CD4-positive, alpha-beta T cell treated with Interleukin-15 for 4 hours (primary cell): ENCODE data around the gene GBGT1.

ENCODE experiments used
- DNase-seq: peaks from one replicate; pipeline ENCODE4 v3.0.0-alpha.2; 2020; ENCODE audit warnings: low spot score

The GBGT1 gene

DNA sequence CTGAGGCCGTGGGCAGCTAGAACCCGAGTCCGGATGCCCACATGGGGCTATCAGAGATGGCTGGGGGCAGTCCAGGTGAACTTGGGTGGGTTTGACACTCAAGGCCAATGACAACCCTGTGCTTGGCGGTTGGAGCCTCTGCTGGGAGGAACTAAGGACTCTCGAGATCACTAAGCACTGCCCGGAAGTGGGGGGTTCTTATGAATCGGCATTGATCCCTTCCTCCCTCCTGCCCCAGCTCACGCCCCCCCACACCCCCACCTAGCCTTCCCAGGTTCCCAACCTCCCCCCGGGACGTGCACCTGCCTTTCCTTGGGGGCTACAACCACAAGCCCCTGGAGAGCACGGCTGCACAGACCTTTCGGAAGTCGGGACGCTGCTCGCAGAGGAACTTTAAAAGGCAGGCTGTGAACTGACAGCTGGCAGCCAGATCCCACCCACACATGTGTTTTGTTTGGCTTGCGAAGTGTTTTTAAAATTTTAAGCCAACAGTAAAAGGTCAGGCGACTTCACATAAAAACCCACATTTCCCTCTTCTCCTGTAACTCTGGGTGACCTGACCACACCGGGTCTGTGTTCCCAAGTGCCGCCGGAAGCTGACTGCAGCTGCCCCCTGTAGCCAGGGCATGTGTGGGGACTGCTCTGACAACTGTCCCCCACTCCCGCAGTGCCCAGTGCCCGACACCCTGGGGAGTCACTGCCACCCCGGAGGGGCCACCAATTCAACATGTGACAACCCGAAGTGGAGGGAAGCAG lies 37.6 kb downstream of the GBGT1 start:
- no peak for DNase-seq

DNA sequence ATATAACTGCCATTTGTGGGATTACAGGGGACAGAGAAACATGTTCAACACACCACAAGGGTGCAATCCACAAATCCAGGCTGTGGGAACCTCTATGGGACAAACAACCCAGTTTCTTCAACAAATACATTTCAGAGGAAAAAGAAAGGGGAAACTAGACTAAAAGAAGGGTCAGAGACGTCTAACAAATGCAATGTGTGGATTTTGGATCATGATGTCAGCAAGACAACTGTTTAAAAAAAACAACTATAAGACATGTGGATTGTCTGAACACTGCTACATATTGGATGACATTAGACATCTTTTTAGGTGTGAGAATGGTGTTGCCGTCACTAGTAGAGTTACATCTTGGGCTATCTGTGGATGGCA lies 38.8 kb downstream of the GBGT1 start:
- no peak for DNase-seq

DNA sequence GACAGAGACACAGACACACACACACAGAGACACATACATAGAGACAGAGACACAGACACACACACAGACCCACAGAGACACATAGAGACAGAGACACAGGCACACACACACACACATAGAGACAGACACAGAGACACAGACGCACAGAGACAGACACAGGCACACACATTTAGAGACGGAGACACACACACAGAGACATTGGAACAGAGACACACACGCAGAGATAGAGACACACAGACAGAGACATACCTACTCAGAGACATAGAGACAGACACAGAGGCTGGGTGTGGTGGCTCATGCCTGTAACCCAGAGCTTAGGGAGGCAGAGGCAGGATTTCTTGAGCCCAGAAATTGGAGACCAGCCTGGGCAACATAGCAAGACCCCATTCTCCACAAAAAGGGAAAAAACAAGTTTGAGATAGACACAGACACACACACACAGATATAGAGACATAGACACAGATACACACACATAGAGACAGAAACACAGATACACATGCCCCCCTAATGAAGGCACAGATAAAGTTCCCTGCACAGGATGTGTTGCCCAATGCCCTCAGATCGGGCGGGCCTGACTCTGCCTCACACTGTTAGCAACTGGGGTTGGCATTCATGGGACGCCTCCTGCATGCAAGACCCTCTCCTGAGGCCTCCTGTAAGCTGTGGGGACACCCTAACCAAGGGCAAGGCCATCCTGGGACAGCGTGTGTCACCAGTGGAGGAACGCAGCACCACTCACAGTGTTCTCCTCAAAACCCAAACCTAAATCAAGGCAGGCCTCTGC lies 39.4 kb downstream of the GBGT1 start:
- no peak for DNase-seq

DNA sequence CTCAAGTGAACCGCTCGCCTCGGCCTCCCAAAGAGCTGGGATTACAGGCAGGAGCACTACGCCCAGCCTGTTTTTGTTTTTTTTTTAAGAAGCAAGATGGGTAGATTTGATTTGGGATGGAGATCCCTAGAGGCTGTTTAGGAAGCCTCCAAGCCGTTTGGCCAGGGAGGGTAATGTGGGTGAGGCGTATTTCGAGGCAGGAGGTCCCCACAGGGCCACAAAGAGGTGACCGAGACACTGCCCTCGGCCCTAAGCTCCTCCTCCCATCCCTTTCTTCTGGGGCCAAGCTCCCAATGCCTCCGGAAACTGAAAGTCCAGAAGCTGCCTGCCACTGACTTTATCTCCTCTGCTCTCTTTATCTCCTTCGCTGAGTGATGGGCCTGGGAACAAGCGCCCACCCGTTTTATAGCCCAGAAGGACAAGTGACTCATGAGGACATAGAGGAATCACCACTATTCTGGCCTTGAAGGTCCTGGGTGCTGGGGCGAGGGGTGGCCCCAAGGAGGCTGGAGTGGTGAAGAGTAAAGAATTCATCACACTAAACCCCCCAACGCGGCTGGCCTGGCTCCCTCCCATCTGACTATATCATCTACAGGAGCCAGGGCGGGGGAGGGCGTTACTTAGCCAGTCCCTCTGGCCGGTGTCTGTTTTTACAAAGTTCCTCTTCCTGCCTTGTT lies 40.6 kb downstream of the GBGT1 start:
- no peak for DNase-seq

DNA sequence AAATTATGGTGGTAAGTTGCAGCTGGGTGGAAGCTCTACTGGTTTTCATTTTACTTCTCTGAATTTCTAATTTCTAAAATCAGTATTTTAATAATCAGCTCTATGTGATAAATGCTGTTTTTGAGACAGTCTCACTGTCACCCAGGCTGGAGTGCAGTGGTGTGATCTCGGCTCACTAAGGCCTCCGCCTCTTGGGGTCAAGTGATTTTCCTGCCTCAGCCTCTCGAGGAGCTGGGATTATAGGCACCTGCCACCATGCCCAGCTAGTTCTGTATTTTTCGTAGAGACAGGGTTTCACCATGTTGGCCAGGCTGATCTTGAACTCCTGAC lies 41.1 kb downstream of the GBGT1 start:
- no peak for DNase-seq

DNA sequence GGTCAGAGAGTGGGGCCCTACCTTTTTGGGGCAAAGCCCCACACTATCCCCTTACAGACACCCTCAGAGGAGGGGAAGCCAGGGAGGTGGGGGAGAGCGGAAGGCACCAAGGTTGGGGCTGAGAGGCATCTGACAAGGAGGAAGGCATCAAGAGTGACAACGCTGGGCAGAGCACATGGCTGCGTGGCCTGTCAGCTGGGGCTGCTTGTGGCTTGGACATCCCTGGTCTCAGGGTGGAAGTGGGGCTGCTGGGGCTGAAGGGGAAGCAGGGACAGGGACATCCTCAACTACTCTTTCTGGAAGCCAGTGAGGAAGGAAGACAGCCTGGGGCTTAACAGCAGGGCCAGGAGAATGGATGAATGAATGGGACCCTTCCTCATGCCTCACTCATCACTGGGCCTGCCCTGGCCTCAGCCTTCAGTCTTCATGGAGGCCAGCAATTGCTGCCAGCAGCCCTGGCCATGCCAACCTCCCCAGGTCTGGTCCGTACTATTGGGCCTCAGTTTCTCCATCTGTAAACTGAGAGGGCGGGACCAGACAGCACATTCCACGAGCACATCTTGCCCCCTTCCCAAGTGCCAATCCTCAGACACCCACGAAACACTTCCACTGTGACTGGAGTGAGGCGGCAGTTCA lies 41.7 kb downstream of the GBGT1 start:
- DNase-seq, result no peak

DNA sequence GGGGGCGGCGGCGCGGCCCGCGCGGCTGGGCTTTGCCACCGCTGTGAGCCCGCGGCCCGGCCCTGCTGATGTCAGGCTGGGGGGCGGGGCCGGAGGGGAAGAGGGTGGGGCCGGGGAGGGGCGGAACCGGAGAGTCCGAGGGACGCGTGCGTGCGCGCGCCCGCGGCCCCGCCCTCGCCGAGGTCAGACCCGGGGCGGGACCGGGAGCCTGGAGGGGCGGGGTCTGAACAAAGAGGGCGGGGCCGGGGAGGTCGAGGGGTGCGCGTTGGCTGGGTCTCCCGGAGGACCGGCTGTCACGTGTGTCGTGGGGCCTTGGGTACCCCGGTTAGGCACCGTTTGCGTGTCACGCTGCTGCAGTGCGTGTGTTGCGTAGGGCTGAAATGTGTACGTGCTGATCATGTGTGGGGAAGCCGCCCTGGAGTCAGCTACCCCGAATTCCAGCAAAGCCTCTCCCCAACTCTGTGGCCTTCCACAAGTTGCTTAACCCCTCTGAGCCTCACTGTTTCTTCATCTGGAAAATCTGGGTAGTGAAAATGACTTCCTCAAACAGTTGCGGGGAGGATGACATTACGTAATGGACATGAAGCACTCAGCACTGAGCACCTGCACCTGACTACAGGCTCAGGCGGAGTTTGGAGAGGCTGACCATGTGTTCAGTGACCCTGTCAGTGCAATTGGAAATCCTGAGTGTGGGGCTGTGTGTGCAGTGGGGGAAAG lies 42.4 kb downstream of the GBGT1 start, which contains the start of gene RALGDS:
Gene RALGDS (minus strand): TSS at position 43 of the 717 bp plus-strand sequence. CDS start 86 bp downstream, outside the sequence.
- peak; percentile 91 for DNase-seq

DNA sequence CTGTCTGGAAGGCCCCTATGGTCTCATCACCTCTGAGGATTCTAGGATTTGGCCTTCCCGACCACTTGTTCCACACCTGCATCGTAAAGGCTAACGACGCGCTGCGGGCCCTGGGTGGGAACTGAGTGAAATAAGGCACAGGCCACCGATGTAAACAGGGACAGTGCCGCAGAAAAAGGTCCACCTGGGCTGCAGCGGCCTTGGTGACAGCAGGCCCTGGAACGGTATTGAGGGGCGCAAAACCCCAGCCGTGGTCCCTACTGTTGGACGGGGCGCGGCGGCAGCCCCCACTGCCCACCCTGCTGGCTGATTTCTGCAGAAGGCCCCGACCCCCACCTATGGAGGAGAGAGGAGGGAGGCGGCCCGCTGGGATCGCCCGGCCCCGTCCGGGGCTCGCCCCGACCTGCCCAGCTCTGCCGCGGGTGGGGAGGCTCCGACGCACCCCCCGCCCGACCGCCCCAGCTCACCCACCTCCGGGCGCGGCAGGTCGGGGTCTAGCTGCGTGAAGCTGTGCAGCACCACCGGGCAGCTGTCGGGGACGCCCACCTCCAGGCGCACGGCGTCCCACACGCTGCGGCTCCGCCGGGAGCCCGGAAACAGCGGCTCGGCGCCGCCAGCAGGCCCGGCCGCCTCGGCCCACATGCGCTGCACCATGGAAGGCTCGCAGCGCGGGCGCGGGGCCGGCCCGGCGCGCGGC lies 43.1 kb downstream of the GBGT1 start:
- DNase-seq, result no peak

DNA sequence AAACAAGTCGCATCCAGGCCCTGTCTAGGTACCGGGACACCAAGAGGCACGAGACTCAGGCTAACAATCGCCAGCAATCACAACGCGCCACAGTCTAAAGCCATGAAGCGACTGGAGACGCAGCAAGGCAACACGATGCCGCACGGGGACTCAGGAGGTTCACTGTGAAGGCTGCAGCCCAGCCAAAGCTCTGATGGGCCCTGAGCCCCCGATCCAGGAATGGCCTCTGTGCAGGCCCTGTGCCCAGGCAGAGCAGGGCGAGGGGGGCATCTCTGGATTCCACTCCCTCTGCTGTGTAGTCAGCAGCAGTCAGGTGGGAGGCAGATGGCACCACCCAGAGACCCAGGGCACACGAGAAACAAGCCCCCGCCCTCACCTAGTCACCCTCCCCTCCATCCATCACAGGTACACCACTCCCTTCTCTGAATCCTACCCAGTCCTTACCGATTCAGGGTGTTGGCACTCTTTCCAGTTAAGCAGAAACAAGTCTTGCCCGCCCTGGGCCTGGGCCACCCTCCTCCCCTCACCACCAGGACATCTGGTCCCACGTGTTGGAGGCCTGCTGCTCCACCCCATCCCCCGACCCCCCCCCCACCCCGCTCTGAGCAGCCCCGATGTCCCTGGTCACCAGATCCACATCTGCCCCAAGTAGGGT lies 43.7 kb downstream of the GBGT1 start:
- no peak for DNase-seq

DNA sequence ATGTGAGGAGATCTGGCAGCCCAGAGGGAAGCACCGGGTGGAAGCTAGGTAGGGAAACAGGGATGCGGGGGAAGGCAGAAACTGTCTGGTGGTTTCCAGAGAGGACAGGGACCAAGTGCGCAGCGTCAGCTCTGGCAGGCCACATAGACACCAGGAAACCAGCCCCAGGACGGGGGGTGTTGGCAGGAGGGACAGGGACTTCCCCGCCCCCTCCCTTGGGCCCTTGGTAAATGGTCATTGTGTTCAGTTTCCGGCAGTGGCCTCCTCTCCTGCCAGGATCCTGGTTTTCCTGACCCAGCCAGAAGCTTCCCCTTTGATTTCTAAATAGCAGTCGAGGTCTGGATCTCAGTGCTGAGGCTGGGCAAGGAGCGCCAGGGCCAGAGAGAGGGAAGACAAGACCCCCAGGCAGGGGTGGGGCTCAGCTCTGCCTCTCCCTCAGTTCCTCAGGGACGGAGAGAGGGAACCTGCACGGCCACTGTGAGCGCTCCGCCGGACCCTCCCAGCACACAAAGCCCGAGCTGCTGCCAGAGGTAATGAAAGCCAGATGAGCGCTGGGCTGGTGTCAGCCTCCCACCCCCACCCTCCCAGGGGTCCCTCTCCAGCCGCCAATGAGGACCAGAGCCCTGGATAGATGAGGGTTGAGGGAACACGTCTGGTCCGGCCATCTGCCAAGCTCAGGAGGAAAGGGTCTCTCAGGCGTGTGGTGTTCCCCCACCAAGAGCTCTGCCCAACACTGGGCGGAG lies 44.4 kb downstream of the GBGT1 start:
- DNase-seq, result no peak

DNA sequence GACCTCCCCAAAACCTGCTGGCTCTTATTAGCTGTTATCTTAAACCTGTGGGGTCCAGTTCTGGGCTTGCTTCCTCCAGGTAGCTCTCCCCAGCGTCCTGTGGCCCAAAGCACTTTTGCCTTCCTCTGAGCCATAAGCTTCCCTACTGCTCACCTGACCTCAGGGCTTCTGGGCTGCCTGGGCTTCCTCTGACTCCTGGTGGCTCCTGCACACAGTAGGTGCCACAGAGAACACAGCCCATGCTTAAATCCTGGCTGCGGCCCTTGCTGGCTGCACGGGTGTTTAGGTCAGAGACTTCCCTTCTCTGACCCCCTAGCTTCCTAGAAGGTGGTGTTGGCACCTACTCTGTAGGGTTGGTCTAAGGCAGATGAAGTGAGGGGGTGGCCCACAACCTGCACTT lies 45.1 kb downstream of the GBGT1 start:
- DNase-seq, result no peak

DNA sequence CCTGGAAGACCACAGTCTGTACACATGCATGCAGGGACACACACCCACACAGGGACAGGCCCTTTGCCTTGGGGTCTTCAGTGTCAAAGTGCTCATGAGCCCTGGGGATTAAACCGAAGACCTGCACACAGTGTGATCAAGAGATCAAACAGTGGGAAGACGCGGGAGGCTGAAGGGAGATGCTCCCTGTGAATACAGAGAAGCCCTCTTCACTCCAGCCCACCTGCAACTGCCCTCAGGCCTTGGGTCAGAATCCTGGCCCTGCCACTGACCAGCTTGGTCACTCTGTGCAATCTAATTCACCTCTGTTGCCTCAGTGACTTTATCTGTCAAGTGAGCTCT lies 45.6 kb downstream of the GBGT1 start:
- DNase-seq, result no peak

DNA sequence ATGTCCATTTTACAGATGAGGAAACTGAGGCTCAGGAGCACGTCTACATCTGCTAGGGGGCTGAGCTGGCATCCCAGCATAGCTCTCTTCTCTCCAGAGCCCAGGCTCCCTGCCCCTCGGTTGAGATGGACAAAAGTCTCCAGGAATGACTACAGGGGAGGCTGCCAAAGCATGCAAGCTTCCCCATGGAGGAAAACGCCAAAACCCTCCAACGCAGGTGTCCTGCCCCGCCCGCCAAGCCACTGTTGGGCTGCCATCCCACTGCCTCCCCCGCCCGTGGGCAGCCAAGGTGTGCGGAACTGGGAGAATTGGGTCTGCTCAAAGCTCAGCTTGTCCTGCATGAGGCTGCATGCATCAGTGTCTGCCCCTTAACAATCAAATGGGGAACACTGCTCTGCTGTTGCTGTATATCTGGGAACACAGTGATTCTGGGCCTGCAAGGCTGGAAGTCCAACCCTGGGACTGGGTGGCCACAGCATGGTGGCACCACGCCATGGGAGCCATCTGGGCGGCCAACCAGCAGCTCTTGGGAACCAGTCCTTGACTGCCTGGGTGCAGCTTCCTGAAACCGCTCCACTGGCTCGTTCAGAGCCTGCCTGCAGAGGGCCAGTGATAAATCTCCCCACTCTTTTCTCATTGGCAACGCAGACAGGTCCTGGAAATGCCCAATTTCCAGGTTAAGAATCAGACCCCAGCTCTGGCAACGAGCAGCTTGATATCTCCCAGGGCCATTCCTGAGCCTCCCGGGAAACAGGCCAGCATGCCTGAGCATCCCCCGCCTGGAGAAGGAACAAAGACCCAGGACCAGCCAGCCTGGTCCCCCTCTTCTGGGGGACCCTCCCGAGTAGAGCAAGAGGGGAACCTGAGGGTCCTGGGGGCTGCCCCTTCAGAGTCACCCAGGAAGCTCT lies 46.2 kb downstream of the GBGT1 start:
- no peak for DNase-seq

DNA sequence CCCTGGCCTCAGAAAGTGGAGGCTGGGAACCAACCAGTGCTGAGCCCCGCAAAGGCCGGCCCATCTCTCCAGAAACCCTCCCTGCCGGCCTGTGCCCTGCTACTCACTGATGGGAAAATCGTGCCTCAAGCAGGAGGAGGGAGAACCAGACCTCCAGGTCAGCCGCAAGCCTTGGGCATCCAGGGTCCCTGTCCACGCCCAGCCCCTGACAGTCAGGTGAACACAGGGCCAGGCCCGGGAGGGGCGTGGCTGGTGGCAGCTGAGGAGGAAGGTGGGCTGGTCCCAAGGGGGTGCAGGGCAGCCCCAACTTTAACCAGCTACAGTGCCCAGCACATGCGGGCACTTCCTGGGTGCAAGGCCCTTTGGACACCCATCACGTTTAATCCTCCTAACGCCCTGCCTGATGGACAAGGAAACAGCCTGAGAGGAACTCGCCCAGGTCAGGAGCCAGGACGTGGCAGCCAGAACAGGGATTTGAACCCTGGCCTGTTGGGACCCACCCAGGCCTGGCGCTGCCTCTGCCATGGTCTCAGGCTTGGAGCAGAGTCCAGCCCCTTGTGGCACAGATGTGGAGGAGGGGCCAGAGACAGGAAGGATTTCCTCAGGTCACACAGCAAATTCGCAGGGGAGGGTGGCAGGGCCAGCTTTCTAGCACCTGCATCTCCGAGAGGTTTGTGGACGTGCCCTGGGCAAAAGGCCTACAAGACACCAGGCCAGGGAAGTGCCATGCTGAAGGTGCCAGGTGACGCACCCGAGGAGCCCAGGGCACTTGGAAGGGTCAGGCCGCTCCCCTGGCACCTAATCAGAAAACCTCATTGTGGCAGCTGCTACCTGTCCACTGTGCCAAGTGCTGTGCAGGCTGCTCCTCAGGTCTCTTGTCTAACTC lies 47.1 kb downstream of the GBGT1 start:
- no peak for DNase-seq

DNA sequence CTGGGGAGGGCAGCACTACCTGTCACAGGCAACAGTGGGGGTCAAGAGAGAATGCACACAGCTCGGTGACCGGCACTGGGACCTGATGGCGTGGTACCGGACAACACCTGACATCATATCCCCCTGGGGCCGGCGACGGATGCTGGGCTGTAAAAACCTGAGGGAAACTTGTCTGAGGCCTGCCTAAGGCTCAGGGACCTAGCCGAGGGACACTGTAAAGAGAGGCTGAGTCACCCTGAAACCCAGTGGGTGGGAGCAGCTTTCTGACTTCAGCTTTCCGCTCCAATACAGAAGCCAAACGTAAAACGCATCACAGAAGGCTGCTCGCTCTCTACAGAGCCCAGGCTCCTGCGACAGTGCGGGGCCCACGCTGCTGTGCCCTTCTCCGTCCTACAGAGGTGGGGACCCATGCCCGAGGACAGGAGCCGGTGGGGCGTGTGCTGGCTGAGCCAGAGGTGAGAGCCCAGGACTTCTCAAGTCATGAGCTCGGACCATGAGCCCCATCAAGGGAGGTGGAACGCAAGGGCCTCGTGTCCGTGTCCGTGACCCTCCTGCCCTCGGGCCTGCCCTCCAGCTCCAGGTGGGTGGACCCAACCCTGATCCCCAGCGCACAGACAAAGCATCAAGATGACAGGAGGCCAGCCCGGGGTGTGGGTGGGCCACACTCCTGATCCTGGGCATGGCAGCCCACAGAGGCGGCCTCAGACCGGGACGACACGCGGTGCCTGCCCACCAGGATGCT lies 47.9 kb downstream of the GBGT1 start:
- DNase-seq, result peak; percentile 56

DNA sequence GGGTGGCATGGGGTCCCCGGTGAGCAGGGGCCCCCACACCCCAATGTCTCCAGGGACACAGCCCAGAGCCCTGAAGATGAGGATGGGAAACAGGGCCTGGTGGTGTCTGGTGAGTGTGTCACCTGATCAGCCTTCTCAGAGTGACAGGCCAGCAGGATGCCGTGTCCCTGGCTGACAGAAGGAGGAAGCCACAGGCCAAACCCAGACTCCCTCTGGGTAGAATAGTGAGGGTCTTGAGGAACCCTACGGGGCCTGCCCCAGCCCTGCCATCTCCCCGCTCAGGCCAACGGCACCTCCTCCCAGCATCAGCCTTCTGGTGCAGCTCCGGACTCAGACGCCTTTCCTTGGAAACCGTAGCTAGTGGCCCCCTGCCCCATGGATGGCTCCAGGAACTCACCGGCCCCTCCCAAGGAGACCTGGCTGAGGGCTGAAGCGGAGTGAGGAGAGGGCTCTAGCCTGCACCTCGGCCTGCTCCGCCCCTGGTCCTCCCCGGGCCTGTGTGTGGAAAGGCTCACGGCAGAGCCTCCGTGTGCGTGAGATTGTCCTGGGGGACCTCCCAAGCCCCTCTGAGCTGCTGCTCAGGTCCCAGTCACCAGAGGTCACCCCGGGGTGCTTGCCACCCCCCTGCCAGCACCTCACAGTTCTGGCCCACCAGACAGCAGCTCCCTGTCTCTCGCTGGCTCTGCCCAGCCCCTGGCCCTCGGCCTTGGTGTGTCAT lies 48.7 kb downstream of the GBGT1 start:
- DNase-seq, result no peak
